Liver (tissue), 3 donors: ENCODE measurements around the gene SLC34A3.

Experiments
- CTCF ChIP-seq: fragments of 150-350 bp; IDR thresholded peaks from 2 replicates; pipeline ENCODE4 v1.5.1; 2017; ENCODE audit warnings: improper control_type of control experiment, low read depth, low read length; ENCODE audit not compliant: missing input control
- HNF4A ChIP-seq, 2 donors: conservative IDR thresholded peaks; 2 replicates each; pipeline ENCODE4 v1.6.1; 2016; ENCODE audit warnings: antibody characterized with exemption in 2 of 2, mild to moderate bottlenecking in 2 of 2
- RAD21 ChIP-seq, 2 donors: IDR thresholded peaks; 2 replicates each; pipeline ENCODE4 v1.6.1; 2016; ENCODE audit warnings: antibody characterized with exemption in 2 of 2, mild to moderate bottlenecking in 2 of 2
- SP1 ChIP-seq: IDR thresholded peaks from 2 replicates; pipeline ENCODE4 v1.6.1; 2018; ENCODE audit warnings: antibody characterized with exemption, mild to moderate bottlenecking
- TAF1 ChIP-seq: conservative IDR thresholded peaks from 2 replicates; pipeline ENCODE4 v1.6.1; 2016; ENCODE audit warnings: antibody characterized with exemption, mild to moderate bottlenecking
- YY1 ChIP-seq: IDR thresholded peaks from 2 replicates; pipeline ENCODE4 v1.6.1; 2016; ENCODE audit warnings: antibody characterized with exemption, mild to moderate bottlenecking
- donor health status: healthy.
- donor health status: healthy.

- TF ChIP-seq CTCF (no peak), RAD21 (IDR thresholded peaks at IDR 0.05) (no peak), YY1 (no peak), SP1 (no peak), TAF1 (no peak), HNF4A (conservative IDR thresholded peaks at IDR 0.05) (peak in 1 of 2 donors; percentile 9)
Observed at GRCh38 chr9:137273611-137274320, 43.1 kb downstream of the SLC34A3 start.
